T-helper 2 cell treated with Interferon-gamma antibody and Interleukin-4, amounts not matched to agents 100 ng/mL and 5 ng/mL, for 36 hours (primary cell): ENCODE results near the gene SALL3. TPM values are rescaled to one million over a fixed set of nuclear protein-coding genes. Genes with fewer than 3 reads are reported as not detected.
"Not testable (repeated sequence)": the region's sequence is repeated elsewhere in the genome, so short reads cannot be mapped to it uniquely, and the experiment has no call there.

Experiments
- intact Hi-C: fragments of 100-400 bp; cut with micrococcal nuclease; formaldehyde crosslinking; loops from one replicate; pipeline ENCODE4 v1.15.1; 2023
- total RNA-seq: library from RNA; stranded (reverse); gene quantifications from 2 replicates; pipeline ENCODE4 v1.2.3, GENCODE V29; 2022

The SALL3 gene
- total RNA-seq, result not detected in 2 replicates

- intact Hi-C loops, result no loop called here
Measured at GRCh38 chr18:78979730-78980278, at the start of gene SALL3. Gene SALL3 (plus strand): TSS chr18:78979818. CDS start chr18:78980275, 457 bp downstream.

GRCh38 chr18:78932281-78932680 is 47.3 kb upstream of the SALL3 start:
- intact Hi-C loops, result no loop called here

- intact Hi-C loops, result no loop called here
Measured at GRCh38 chr18:78934003-78934402, 45.6 kb upstream of the SALL3 start.

GRCh38 chr18:78934551-78935225 is 44.9 kb upstream of the SALL3 start:
- intact Hi-C loops, result no loop called here

GRCh38 chr18:78935406-78935805 is 44.2 kb upstream of the SALL3 start:
- intact Hi-C loops, result no loop called here

- intact Hi-C loops, result no loop called here
Measured at GRCh38 chr18:78936251-78937005, 43.2 kb upstream of the SALL3 start.

- intact Hi-C loops, result no loop called here
Measured at GRCh38 chr18:78937166-78937565, 42.5 kb upstream of the SALL3 start.

DNA sequence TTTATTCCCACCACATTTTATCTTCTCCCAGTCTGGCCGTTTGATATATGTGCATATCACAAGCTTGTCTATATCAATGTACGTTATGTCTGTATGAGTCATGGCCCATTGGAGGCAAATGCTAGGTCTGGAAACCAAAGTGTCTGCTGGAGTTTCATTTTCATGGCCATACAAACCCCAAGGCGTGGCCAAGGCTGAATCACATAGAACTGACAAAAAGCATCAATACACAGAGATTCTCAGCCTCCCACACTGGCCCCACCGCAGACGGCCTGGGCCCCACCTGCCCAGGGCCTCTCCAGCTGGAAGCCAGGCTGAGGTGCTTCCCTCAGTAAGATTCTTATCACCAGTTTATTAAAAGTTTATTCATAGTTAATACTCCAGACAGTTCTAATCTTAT is 40.5 kb upstream of the SALL3 start:
- intact Hi-C loops, result no loop called here

DNA sequence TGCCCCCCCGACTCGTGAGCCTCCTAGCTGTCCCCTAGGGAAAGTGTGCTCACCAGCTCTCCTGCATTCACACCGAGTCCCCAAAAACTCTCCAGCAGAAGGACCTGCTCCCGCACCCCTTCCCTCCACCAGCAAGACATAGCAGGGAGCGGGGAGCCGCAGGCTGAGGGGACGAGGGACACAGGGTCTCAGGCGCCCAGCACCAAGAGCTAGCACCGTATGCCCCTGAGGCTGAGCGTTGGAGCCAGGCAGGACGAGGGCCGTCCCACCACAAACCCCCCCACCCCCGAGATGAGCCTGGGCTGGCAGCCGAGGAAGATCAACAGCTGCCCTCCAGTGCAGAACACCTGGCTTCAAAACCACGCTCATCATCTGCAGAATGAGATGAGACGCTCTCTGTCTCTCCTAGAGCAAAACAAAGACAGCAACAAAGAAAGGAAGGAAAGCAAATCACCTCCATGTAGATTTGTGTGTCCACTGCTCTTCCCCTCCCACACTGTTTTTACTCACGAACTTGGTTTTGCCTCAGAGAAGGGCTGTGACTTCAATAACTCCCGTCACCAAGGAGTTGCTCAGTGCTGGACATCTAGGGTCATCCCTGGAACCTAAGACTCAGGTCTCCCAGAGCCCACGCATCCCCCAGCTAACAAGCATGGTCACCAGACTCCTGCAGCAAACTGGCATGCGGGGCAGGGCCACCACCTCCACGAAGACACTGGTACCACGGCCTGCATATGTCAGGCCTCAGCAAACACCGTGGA is 39.7 kb upstream of the SALL3 start:
- intact Hi-C loops, result no loop called here

DNA sequence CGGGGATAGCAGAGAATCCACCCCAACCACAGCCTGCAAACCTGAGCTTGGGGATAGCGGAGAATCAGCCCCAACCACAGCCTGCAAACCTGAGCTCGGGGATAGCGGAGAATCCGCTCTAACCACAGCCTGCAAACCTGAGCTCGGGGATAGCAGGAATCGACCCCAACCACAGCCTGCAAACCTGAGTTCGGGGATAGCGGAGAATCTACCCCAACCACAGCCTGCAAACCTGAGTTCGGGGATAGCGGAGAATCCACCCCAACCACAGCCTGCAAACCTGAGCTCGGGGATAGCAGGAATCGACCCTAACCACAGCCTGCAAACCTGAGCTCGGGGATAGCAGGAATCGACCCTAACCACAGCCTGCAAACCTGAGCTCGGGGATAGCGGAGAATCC is 37.4 kb upstream of the SALL3 start:
- intact Hi-C loops, result not testable (repeated sequence)

GRCh38 chr18:78945628-78946027 is 34.0 kb upstream of the SALL3 start:
- intact Hi-C loops, result no loop called here

DNA sequence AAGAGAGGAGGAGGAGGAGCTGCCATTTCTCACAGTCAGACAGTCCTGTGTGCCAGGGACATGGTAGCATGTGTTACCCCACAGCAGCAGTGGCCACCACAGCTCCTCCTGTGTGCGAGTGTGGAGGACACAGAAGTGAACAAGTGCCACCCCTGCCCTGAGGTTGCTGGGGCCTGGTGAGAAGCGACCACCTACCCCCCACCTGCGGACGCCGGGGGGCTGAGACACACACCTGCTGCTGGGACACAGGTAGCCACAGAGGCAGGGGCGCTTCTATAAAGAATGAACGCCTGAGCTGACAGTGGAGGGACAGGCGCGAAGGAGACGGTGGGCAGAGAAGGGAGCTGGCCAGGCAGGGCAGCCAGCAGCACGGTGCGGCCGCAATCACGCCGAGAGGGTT is 32.3 kb upstream of the SALL3 start:
- intact Hi-C loops, result no loop called here

- intact Hi-C loops, result no loop called here
Measured at GRCh38 chr18:78948221-78948620, 31.4 kb upstream of the SALL3 start.

GRCh38 chr18:78948707-78949106 is 30.9 kb upstream of the SALL3 start:
- intact Hi-C loops, result no loop called here

- intact Hi-C loops, result no loop called here
Measured at GRCh38 chr18:78949216-78949615, 30.4 kb upstream of the SALL3 start.

DNA sequence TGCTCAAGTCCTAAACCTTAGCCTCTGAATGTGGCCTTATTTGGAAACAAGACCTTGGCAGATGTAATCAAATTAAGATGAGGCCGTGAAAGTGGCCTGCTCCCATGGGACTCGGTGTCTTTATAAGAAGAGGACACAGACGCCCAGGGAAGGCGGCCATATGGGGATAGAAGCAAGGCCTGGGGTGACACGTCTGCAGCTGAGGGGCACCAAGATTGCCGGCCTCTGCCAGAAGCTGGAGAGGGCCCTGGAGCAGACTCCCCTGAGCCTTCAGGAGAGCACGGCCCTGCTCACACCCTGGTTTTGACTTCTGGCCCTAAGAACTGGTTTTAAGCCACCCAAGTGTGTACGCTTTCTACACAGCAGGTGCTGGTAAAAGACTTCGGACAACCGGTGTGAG is 29.2 kb upstream of the SALL3 start:
- intact Hi-C loops, result no loop called here

DNA sequence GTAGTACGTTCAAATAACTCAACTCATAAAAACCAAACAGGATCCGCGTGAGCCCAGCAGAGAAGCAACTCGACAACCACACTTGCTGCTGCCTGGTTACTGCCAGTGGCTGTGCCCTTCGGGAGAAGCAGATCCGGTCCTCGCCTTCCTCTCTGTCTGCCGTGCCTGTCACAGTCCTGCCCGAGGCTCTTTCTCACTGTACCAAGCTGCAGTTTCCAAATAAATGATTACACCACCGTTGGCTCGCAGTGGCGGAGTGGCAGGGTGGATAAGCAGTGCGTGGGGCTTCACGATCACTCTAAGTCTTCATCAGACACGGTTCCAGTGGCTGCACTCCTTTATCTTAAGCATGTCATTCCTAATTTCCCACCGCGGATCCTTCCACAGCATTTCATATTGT is 26.1 kb upstream of the SALL3 start:
- intact Hi-C loops, result no loop called here

DNA sequence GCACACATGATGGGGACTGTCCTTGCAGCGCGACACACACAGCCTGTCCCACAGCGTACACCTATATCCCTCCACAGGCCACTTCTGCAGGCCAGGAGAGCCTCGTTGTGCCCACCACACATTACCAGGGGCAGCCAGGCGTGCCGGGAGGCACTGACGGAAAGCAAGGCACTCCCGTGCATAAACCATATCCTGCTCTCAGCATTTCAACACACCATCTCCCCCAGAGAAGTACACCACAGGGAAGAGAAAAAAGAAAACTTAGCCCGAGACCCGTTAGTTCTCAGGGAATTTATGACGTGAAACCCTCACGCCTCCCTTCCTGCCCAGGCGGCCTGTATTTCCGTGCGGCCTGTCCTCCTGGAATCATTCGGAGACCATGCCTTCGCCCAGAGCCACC is 24.6 kb upstream of the SALL3 start:
- intact Hi-C loops, result no loop called here

DNA sequence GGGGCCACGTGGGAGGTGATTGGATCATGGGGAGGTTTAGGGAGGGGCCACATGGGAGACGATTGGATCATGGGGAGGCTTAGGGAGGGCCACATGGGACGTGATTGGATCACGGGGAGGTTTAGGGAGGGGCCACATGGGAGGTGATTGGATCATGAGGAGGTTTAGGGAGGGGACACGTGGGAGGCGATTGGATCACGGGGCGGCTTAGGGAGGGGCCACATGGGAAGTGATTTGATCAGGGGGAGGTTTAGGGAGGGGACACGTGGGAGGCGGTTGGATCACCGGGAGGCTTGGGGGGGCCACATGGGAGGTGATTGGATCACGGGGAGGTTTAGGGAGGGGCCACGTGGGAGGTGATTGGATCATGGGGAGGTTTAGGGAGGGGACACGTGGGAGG is 22.5 kb upstream of the SALL3 start:
- intact Hi-C loops, result no loop called here

GRCh38 chr18:78960709-78961108 is 18.9 kb upstream of the SALL3 start:
- intact Hi-C loops, result no loop called here

- intact Hi-C loops, result no loop called here
Measured at GRCh38 chr18:78962098-78962497, 17.5 kb upstream of the SALL3 start.

- intact Hi-C loops, result not testable (repeated sequence)
Measured at GRCh38 chr18:78964727-78965126, 14.9 kb upstream of the SALL3 start.
